Measurements from ENCODE around the gene AFAP1.

AFAP1 gene

DNA sequence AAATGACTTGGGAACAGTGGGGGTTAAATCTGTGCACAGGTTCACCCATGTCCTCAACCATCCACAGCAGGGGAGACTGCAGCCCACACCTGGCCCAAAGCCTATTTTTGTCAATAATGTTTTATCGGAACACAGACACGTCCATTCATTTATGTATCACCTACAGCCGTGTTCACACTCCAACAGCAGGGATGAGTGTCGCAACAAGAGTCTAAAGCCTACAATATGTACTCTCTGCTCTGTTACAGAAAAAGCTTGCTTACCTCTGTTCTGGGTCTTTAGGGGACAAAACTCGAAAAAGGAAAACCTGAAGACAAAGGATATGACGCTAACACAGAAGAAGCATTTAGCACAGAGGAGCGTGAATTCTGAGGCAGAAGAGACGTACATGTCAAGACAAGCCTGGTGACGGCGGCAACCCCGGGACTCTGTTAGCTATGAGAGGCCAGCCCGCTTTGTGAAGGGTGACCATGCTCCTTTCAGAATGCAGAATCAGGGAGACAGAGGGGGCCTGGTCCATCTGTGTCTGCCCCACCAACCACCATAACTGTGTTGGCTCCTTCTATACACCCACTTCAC is 45.5 kb downstream of the AFAP1 start:
- H3K4me2 ChIP-seq = no peak overlapping the region
- H3K9ac ChIP-seq = no peak overlapping the region
- no peaks in the 10 kb centered on the region for H3K4me1 ChIP-seq (ENCODE audit: low read depth, poor library complexity, severe bottlenecking)
- no peaks in the 10 kb centered on the region; the same call in 1 of the 2 replicates for H3K27me3 ChIP-seq (ENCODE audit: insufficient read depth, low read depth)
- H3K79me2 ChIP-seq (ENCODE audit: insufficient read depth, low read depth) = no peaks in the 10 kb centered on the region
- no peaks in the 10 kb centered on the region for H3K36me3 ChIP-seq (ENCODE audit: insufficient read depth)
- no peak overlapping the region for H2AFZ ChIP-seq (ENCODE audit: low read depth)
- H3K4me3 ChIP-seq (IDR thresholded peaks at IDR 0.05; ENCODE audit: insufficient read depth, low read depth, low read length) = no peak overlapping the region
- no peak for TF ChIP-seq CTCF (conservative IDR thresholded peaks at IDR 0.05; ENCODE audit: low read depth, low read length)
- no peaks in the 10 kb centered on the region for H4K20me1 ChIP-seq (ENCODE audit: insufficient read depth)
- no peak overlapping the region for H3K27ac ChIP-seq

DNA sequence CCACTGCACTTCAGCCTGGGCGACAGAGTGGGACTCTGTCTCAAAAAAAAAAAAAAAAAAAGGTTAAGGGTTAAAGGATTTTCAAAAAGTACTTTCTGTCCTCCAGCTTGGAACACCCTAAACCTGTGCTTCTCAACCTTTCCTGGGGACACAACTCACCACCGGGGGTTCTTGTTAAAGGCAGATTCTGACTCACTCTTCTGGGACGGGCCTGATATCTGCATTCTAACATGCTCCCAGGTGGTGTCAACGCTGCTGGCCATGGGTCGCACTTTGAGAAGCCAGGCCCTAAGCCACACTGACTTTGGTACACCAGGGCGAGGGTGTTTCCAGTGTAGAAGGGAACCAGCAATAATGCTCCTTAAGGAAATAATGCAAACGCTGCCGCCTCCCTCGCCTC is 46.1 kb downstream of the AFAP1 start:
- Histone ChIP-seq H3K9ac (no peak overlapping the region), H3K27ac (no peak overlapping the region), H4K20me1 (ENCODE audit: insufficient read depth) (no peaks in the 10 kb centered on the region), H3K4me1 (ENCODE audit: low read depth, poor library complexity, severe bottlenecking) (no peaks in the 10 kb centered on the region), H3K36me3 (ENCODE audit: insufficient read depth) (no peaks in the 10 kb centered on the region), H3K4me2 (no peak overlapping the region), H3K4me3 (IDR thresholded peaks at IDR 0.05; ENCODE audit: insufficient read depth, low read depth, low read length) (no peak overlapping the region), H3K27me3 (ENCODE audit: insufficient read depth, low read depth) (no peaks in the 10 kb centered on the region; the same call in 1 of the 2 replicates), H2AFZ (ENCODE audit: low read depth) (no peak overlapping the region), H3K79me2 (ENCODE audit: insufficient read depth, low read depth) (no peaks in the 10 kb centered on the region)
- no peak for TF ChIP-seq CTCF (conservative IDR thresholded peaks at IDR 0.05; ENCODE audit: low read depth, low read length)

DNA sequence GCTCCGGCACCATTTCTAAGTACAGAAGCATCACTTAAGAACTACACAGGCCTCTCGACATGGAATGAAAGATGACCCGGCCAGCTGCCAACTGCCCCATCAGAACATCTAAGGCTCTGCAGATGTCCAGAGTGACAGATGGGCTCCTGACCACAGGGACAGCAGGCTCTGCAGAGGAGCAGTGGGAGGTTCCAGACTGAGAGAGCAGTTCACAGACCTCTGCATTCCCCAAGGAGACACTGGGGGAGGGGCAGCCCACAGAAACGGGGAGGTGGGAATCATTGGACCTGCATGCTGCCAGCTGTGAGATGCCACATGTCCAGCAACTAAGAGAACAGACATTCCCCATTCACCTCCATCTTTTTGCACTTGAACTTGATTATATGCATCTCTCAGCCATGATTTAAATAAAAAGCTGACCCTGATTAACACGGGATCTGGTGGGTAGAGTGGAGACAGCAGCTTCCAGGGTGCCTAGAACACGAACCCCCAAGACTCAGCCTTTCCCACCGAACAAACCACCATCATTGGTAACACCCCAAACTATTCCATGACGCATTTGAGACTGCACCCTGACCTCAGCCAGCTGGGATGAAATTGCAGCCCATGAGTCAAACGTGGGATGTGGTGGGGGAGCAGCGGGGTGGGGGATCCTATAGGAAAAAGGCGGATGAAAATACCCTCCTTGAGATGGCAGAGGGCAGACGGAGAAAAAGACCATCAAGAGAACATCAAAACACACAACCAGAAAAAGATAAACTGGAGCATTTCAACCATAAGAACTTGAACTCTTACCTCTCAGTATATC is 47.2 kb downstream of the AFAP1 start:
- H3K9ac ChIP-seq = no peak overlapping the region
- H3K27me3 ChIP-seq (ENCODE audit: insufficient read depth, low read depth) = no peaks in the 10 kb centered on the region; the same call in 1 of the 2 replicates
- no peak for TF ChIP-seq CTCF (conservative IDR thresholded peaks at IDR 0.05; ENCODE audit: low read depth, low read length)
- no peaks in the 10 kb centered on the region for H3K4me1 ChIP-seq (ENCODE audit: low read depth, poor library complexity, severe bottlenecking)
- H2AFZ ChIP-seq (ENCODE audit: low read depth) = no peak overlapping the region
- H4K20me1 ChIP-seq (ENCODE audit: insufficient read depth) = no peaks in the 10 kb centered on the region
- no peak overlapping the region for H3K4me2 ChIP-seq
- no peaks in the 10 kb centered on the region for H3K79me2 ChIP-seq (ENCODE audit: insufficient read depth, low read depth)
- H3K27ac ChIP-seq = no peak overlapping the region
- no peaks in the 10 kb centered on the region for H3K36me3 ChIP-seq (ENCODE audit: insufficient read depth)
- H3K4me3 ChIP-seq (IDR thresholded peaks at IDR 0.05; ENCODE audit: insufficient read depth, low read depth, low read length) = no peak overlapping the region

GRCh38 chr4:7890635-7891393 is 48.8 kb downstream of the AFAP1 start:
- Histone ChIP-seq H3K27me3 (ENCODE audit: insufficient read depth, low read depth) (no peaks in the 10 kb centered on the region; the same call in 1 of the 2 replicates), H3K36me3 (ENCODE audit: insufficient read depth) (no peaks in the 10 kb centered on the region), H2AFZ (ENCODE audit: low read depth) (no peak overlapping the region), H3K4me2 (no peak overlapping the region), H4K20me1 (ENCODE audit: insufficient read depth) (no peaks in the 10 kb centered on the region), H3K9ac (no peak overlapping the region), H3K27ac (no peak overlapping the region), H3K4me3 (IDR thresholded peaks at IDR 0.05; ENCODE audit: insufficient read depth, low read depth, low read length) (no peak overlapping the region), H3K79me2 (ENCODE audit: insufficient read depth, low read depth) (no peaks in the 10 kb centered on the region), H3K4me1 (ENCODE audit: low read depth, poor library complexity, severe bottlenecking) (no peaks in the 10 kb centered on the region)
- no peak for TF ChIP-seq CTCF (conservative IDR thresholded peaks at IDR 0.05; ENCODE audit: low read depth, low read length)
